Pancreas (tissue), 10 donors: ENCODE measurements around the gene SIAH2. TPM values are rescaled to one million over a fixed set of nuclear protein-coding genes. Genes with fewer than 3 reads are reported as not detected.

ENCODE experiments used
- ATAC-seq, 4 donors: fragments of 200-7000 bp; cut with Tn5 transposase; one replicate each; pipeline versions ENCODE4 v1.8.0 to v1.9.1; 2020; ENCODE audit warnings: mild to moderate bottlenecking in 4 of 4, moderate library complexity in 4 of 4
- DNase-seq, 6 donors: peaks; one replicate each; pipeline ENCODE4 v3.0.0-alpha.2; 2020
- FAIRE-seq: peaks from 2 replicates; lab custom pipeline; 2012; peaks lifted over from hg19 to GRCh38; lab: Jason Lieb, UNC
- H3K27ac ChIP-seq, 4 donors: fragments of 200-600 bp; sonication (generic); 1 replicate in 3 of 4; 2 replicates in 1 of 4; pipeline versions ENCODE4 v1.5.0 to v1.8.0; 2020
- H3K27me3 ChIP-seq, 4 donors: fragments of 200-600 bp; one replicate each; pipeline ENCODE4 v1.8.0; 2021
- H3K36me3 ChIP-seq, 3 donors: fragments of 200-600 bp; sonication (generic) in 1 of 3; one replicate each; pipeline versions ENCODE4 v1.5.0 to v1.8.0; 2020 to 2021
- H3K4me1 ChIP-seq, 3 donors: fragments of 200-600 bp; one replicate each; pipeline ENCODE4 v1.8.0; 2021
- H3K4me3 ChIP-seq, 4 donors: fragments of 200-600 bp; sonication (generic) in 2 of 4; one replicate each; pipeline versions ENCODE4 v1.5.0 to v1.8.0; 2020 to 2021
- H3K9me3 ChIP-seq, 4 donors: fragments of 200-600 bp; one replicate each; pipeline ENCODE4 v1.8.0; 2021
- WGBS, 2 donors: extraction: QIAGEN DNeasy Blood & Tissue Kit; methylation state at CpG; one replicate each; pipeline ENCODE4 v1.1.7; 2013; 5-methylcytosine and 5-hydroxymethylcytosine counted together
- intact Hi-C, 3 donors: fragments of 100-400 bp; cut with DNase I; formaldehyde crosslinking; loops; one replicate each; pipeline versions ENCODE4 v1.11.1 to v1.14.2; 2022
- polyA plus RNA-seq, 2 donors: library from polyadenylated mRNA; stranded (reverse); fragments of 200-250 nt; gene quantifications; one replicate each; pipeline ENCODE4 v1.2.3, GENCODE V29; 2013
- total RNA-seq, 6 donors: library from RNA; stranded (reverse); fragmentation: NEBNext Ultra II Directional in 4 of 6; extraction: Animal tissue kit (Norgen Biotek cat#: 25700) in 4 of 6; gene quantifications; one replicate each; pipeline versions ENCODE4 v1.2.1 to v1.2.4, GENCODE V29; 2021 to 2023
- TF ChIP-seq, protein P1 (sequence below), 4 donors: fragments of 200-600 bp; sonication (generic) in 3 of 4; IDR thresholded peaks; one replicate each; pipeline versions ENCODE4 v1.5.0 to v1.8.0; 2021; ENCODE audit warnings: antibody characterized with exemption in 4 of 4
- donor health status: healthy with polysubstance abuse.
- donor health status: DM: no; HTN: no; CAD: no; lungs with moderate emphysema.
- donor health status: DM: no; HTN: no; CAD: no.
- donor health status: control.
- donor health status: control.
- donor health status: Bipolar disorder and iron deficiency.
- donor health status: DM: yes; HTN: yes; CAD: no.
- donor health status: DM: no; HTN: no; CAD: no.
- donor health status: DM: no; HTN: no; CAD: no.
- donor health status: DM: yes; HTN: yes; CAD: no.

The SIAH2 gene
- total and polyA plus RNA-seq, 8 donors: 5.5 to 14.9 (median 13.1) TPM

DNA sequence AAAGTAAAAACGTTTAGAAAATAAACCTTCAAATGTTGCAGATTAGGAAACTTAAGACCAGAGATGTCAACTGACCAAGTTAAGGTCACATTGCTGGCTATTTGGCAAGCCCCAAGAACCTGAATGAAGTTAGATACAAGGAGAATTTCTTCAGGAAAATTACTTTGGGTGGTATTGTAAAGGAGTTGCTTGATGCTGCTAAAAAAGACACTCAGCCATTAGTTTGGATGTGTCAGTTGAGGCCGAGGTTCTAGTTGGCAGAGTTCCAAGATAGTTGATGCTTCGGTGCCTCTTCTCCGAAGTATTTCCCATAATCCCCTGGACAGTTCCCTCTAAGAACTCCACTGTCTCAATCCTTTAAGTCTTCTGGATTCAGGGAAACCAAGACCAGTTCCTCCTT lies 24.3 kb downstream of the SIAH2 start:
- 39 to 42% methylated on average over 4 of the region's 4 CpGs for WGBS, 2 donors
- Histone ChIP-seq H3K4me3 (no peak overlapping the region), H3K27me3 (no peaks in the 10 kb centered on the region), H3K4me1 (peaks cover 10 to 34% (median 18%) of the 10 kb centered on the region in 3 donors), H3K27ac (peak overlapping the region in 2 of 4 donors; percentile 52 to 61), H3K36me3 (no peaks in the 10 kb centered on the region), H3K9me3 (no peaks in the 10 kb centered on the region)
- no peak for ATAC-seq
- no peak for DNase-seq
- intact Hi-C loops: no loop called here
- TF ChIP-seq, protein P1, sequence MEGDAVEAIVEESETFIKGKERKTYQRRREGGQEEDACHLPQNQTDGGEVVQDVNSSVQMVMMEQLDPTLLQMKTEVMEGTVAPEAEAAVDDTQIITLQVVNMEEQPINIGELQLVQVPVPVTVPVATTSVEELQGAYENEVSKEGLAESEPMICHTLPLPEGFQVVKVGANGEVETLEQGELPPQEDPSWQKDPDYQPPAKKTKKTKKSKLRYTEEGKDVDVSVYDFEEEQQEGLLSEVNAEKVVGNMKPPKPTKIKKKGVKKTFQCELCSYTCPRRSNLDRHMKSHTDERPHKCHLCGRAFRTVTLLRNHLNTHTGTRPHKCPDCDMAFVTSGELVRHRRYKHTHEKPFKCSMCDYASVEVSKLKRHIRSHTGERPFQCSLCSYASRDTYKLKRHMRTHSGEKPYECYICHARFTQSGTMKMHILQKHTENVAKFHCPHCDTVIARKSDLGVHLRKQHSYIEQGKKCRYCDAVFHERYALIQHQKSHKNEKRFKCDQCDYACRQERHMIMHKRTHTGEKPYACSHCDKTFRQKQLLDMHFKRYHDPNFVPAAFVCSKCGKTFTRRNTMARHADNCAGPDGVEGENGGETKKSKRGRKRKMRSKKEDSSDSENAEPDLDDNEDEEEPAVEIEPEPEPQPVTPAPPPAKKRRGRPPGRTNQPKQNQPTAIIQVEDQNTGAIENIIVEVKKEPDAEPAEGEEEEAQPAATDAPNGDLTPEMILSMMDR (IDR thresholded peaks at IDR 0.05): no peak
- FAIRE-seq: no peak

DNA sequence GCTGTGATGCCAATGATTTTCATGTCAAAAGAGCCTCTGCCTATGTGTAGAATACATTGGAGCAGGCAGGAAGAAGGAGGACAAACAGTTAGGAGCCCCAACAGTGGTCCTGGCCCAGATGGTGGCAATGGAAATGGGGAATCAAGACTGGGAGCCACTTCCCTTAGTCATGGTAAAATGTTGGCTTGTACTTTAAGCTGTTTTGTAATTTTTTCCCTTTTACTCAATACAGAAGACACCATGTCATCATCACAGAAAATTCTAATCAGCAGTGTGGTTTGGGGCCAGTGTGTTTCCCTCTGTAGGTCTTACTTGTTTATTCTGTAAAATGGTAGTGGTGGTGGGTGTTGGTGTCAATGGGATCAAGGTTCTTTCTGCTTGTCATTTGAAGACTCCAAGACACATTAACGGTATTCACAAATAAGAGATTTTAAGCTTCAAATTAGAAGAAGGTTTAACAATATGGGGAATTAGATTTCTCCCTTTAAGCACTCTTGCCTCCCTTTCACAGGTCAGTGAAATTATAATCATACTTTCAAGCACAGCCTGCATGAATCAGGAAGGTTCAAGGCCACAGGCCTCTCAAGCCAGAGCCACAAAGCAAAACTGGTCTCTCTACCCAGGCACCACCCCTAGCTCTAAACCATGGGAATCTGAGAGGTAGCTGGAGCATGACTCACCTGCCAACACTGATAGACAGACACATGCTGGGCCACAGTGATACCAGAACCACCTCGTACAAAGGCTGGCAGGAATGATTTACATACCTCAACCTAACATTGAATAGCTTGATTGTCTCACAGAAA lies 24.9 kb downstream of the SIAH2 start:
- ATAC-seq (peak; percentile 88 to 92 (median 92)), DNase-seq (peak in 4 of 6 donors; percentile 62 to 82 (median 72)), FAIRE-seq (no peak)
- TF ChIP-seq, protein P1 (IDR thresholded peaks at IDR 0.05): no peak
- Histone ChIP-seq H3K9me3 (no peaks in the 10 kb centered on the region), H3K27me3 (no peaks in the 10 kb centered on the region), H3K4me1 (peaks cover 10 to 33% (median 18%) of the 10 kb centered on the region in 3 donors), H3K27ac (peak overlapping the region in 3 of 4 donors; percentile 12 to 61 (median 52)), H3K4me3 (no peak overlapping the region), H3K36me3 (no peaks in the 10 kb centered on the region)
- intact Hi-C loops: no loop called here
- 31 to 33% methylated on average over 2 of the region's 2 CpGs for WGBS, 2 donors

DNA sequence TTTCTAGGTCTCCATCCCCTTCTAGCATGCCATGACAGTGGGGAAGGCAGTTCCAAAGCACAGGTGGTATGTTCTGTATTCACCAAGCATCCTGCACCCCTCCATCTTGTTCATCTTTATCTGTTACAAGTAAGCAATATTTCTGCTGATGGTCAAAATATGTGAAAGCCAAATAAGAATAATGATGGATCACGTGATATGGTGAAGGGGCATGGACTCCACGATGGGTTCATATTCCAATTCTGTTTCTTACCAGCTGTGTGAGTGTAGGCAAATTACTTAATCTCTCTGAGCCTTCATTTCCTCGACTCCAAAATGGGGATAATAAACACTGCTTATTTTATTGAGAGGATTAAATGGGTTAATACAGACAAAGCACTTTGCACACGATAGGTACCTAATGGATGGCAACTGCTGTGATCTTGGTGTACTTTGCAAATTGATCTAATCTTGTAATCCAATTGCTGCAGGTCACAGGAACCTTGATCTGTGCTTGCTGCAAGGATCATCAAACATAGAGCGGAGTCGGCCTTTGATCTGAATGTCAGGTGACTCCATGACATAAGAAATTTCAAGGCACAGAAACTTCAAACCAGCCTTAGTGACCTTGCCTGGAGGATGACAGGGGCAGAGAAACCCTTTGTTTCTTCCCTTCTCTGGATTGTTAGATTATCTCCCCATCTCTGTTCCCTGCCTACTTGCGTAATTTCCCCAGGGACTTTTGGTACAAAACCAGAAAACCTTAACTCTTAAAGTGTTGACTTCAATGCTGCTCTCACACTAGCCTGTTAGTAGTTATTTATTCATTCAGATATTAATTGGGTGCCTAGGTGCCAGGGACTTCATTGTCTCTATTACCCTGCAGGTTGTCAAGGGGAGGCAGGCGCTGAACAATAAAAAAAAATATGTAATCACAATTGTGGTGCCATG lies 25.8 kb downstream of the SIAH2 start:
- TF ChIP-seq, protein P1 (IDR thresholded peaks at IDR 0.05): no peak
- WGBS, 2 donors: 35 to 38% methylated on average over 8 of the region's 8 CpGs
- Histone ChIP-seq H3K27ac (peak overlapping the region in 2 of 4 donors; percentile 52 to 61), H3K4me3 (no peak overlapping the region), H3K27me3 (no peaks in the 10 kb centered on the region), H3K9me3 (no peaks in the 10 kb centered on the region), H3K36me3 (no peaks in the 10 kb centered on the region), H3K4me1 (peaks cover 10 to 33% (median 18%) of the 10 kb centered on the region in 3 donors)
- ATAC-seq (peak; percentile 67 to 82 (median 68)), DNase-seq (peak in 3 of 6 donors; percentile 36 to 46 (median 37)), FAIRE-seq (no peak)
- intact Hi-C loops: no loop called here

- Histone ChIP-seq H3K36me3 (no peaks in the 10 kb centered on the region), H3K4me3 (no peak overlapping the region), H3K27ac (no peak overlapping the region), H3K9me3 (no peaks in the 10 kb centered on the region), H3K27me3 (no peaks in the 10 kb centered on the region), H3K4me1 (peaks cover 10 to 33% (median 18%) of the 10 kb centered on the region in 3 donors)
- TF ChIP-seq, protein P1 (IDR thresholded peaks at IDR 0.05): no peak
- DNase-seq (no peak), FAIRE-seq (no peak), ATAC-seq (no peak)
- 19 to 28% methylated on average over 2 of the region's 2 CpGs for WGBS, 2 donors
- intact Hi-C loops: no loop called here
Measured at GRCh38 chr3:150736316-150736719, 26.7 kb downstream of the SIAH2 start.
